Adrenal gland (tissue), 5 donors: Measurements from ENCODE around the gene FBXL7.

Source experiments
- CTCF ChIP-seq, 6 experiments: fragments of 450-650 bp in 4 of 6; fragments of 200-600 bp in 2 of 6; sonication (generic) in 1 of 6; IDR thresholded peaks; 1 replicate in 5 of 6; 2 replicates in 1 of 6; pipeline versions ENCODE4 v1.5.1 to v1.8.0; 2016 to 2021; ENCODE audit warnings: antibody characterized with exemption in 6 of 6, mild to moderate bottlenecking in 2 of 6, moderate library complexity in 1 of 6
- POLR2A ChIP-seq, 2 donors: fragments of 450-650 bp; IDR thresholded peaks; one replicate each; pipeline ENCODE4 v1.6.1; 2017; ENCODE audit warnings: antibody characterized with exemption in 2 of 2, mild to moderate bottlenecking in 2 of 2, moderate library complexity in 1 of 2
- donor health status: DM: no; HTN: no; CAD: no.

- TF ChIP-seq CTCF (IDR thresholded peaks at IDR 0.05) = no peak
- no peak for TF ChIP-seq POLR2A (IDR thresholded peaks at IDR 0.05)
Measured at GRCh38 chr5:15680455-15680854, 180.5 kb downstream of the FBXL7 start.
